Measurements from ENCODE around the gene RIN3.

The RIN3 gene

DNA sequence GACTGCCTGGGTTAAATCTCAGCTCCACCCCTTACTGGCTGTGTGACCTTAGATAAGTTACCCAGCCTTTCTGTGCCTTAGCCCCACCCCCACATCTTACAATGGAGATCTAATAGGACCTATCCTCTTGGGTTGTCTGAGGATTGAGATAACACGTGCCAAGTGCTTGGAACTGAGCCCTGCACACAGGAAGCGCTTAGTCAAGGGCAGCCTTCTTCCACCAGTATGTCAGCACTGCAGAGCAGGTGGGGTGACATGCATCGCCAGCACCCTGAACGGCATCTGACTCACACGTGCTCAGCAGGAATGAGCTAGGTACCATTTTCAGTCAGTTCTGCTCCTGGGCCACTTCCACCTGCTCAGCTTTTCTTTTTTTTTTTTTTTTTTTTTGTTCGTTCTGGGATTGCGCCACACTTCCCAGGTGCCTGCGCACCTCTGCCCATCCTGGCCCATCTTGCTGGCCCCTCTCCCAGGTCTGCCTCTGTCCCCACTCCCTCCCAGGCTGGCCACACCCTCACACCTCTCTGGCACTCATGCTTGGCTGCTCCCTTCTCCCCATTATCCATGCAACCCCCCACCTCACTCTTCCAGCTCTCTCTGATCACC lies 215.3 kb downstream of the RIN3 start:
- no peak for DNase-seq

GRCh38 chr14:92729634-92730358 lies 216.2 kb downstream of the RIN3 start:
- DNase-seq: no peak

GRCh38 chr14:92731622-92732115 lies 218.1 kb downstream of the RIN3 start:
- no peak for DNase-seq

DNA sequence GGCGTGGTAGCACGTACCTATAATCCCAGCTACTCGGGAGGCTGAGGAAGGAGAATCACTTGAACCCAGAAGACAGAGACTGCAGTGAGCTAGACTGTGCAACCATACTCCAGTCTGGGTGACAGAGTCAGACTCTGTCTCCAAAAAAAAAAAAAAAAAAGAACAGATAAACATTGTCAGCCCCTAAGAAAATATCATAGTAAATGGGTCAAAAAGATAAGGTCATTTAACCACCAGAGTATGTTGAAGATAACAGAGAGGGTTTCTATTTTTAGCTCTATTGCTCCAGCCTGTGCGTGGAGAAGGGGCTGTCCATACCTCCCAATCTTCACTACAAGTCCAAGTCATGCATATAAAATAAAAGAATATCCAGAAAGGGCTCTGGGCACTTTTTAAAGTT lies 219.4 kb downstream of the RIN3 start:
- no peak for DNase-seq

- no peak for DNase-seq
These were observed 221.0 kb downstream of the RIN3 start for GRCh38 chr14:92734618-92735017.

- no peak for DNase-seq
These were observed 221.8 kb downstream of the RIN3 start for GRCh38 chr14:92735344-92735743.

DNA sequence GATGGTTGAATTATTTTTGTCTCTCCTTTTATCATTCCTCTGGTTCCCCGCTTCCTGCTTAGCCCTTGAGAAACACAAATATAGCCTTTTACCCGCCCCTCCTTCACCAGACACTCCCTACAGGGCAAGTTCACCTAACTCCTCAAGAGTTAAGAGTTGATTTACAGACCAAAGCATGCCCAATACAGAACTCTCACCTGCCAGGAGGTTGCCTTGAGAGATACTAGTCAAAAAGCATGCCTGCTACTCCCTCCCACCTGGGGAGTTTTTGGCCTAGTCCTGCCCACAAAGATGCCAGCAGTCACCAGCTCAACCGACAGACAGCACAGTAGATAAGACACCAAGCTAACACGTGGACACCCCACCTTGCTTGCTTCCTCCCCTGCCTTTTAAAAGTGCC lies 223.6 kb downstream of the RIN3 start:
- DNase-seq: no peak

DNA sequence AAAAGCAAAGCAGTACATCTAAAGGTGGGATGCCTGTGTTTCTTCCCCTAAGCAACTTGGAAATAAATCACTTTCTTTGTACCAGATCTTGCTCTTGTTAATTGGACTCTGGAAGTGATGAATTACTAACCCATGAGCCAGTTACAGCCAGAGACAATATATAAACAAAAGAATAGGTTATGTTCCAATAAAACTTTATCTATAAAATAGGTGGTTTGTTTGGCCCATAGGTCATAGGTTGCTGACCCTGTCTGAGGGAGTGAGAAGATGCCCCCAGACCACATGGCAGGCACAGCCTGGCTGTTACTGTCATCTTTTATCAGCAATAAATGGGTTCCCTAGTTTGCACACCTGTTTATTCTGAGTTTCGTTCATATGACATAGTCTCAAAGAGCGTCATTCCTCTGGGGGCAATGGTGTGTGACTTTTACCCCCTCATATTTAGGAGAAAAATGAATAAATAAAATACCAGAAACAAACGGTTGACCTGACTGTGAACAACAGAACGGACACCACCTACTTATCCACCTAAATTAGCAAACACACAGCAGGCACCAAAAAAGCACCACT lies 224.1 kb downstream of the RIN3 start:
- DNase-seq: no peak

All from eye (tissue), 1 donor.